ENCODE results near the gene PLEKHH1.
A peak's percentile ranks its signal among the peaks of the same experiment; 100 is the strongest.

Gene PLEKHH1

GRCh38 chr14:67523764-67524633, 9.1 kb upstream of the PLEKHH1 start:
- TF ChIP-seq CTCF (conservative IDR thresholded peaks at IDR 0.05; ENCODE audit: low read depth, low read length), result no peak
- no peak overlapping the region for H3K4me3 ChIP-seq (ENCODE audit: low read depth, low read length)
- no peak for DNase-seq (ENCODE audit: low read depth)

GRCh38 chr14:67524634-67524963, 8.5 kb upstream of the PLEKHH1 start:
- peak; percentile 28 for DNase-seq (ENCODE audit: low read depth)
- no peak for TF ChIP-seq CTCF (conservative IDR thresholded peaks at IDR 0.05; ENCODE audit: low read depth, low read length)

GRCh38 chr14:67525389-67525788, 7.7 kb upstream of the PLEKHH1 start:
- no peak for TF ChIP-seq CTCF (conservative IDR thresholded peaks at IDR 0.05; ENCODE audit: low read depth, low read length)
- no peak overlapping the region for H3K4me3 ChIP-seq (ENCODE audit: low read depth, low read length)
- no peak for DNase-seq (ENCODE audit: low read depth)

More at GRCh38 chr14:67524634-67524963, 8.5 kb upstream of the PLEKHH1 start:
- no peak overlapping the region for H3K4me3 ChIP-seq (ENCODE audit: low read depth, low read length)

GRCh38 chr14:67526181-67526580, 6.9 kb upstream of the PLEKHH1 start:
- no peak for DNase-seq (ENCODE audit: low read depth)
- no peak overlapping the region for H3K4me3 ChIP-seq (ENCODE audit: low read depth, low read length)
- no peak for TF ChIP-seq CTCF (conservative IDR thresholded peaks at IDR 0.05; ENCODE audit: low read depth, low read length)

- TF ChIP-seq CTCF (conservative IDR thresholded peaks at IDR 0.05; ENCODE audit: low read depth, low read length), result peak; percentile 85
- no peak overlapping the region for H3K4me3 ChIP-seq (ENCODE audit: low read depth, low read length)
- DNase-seq (ENCODE audit: low read depth), result peak; percentile 71
Observed at GRCh38 chr14:67526676-67527459, 6.2 kb upstream of the PLEKHH1 start.

- H3K4me3 ChIP-seq (ENCODE audit: low read depth, low read length), result no peak overlapping the region
- no peak for TF ChIP-seq CTCF (conservative IDR thresholded peaks at IDR 0.05; ENCODE audit: low read depth, low read length)
- DNase-seq (ENCODE audit: low read depth), result no peak
Observed at GRCh38 chr14:67527756-67528155, 5.3 kb upstream of the PLEKHH1 start.

All from choroid plexus epithelial cell (primary cell).